ENCODE results near the gene S100A11. TPM values are rescaled to one million over a fixed set of nuclear protein-coding genes. Genes with fewer than 3 reads are reported as not detected.
A peak's percentile ranks its signal among the peaks of the same experiment; 100 is the strongest.

Gene S100A11
- polyA plus RNA-seq, 3 donors: 1,184 to 3,364 (median 2,621) TPM

DNA sequence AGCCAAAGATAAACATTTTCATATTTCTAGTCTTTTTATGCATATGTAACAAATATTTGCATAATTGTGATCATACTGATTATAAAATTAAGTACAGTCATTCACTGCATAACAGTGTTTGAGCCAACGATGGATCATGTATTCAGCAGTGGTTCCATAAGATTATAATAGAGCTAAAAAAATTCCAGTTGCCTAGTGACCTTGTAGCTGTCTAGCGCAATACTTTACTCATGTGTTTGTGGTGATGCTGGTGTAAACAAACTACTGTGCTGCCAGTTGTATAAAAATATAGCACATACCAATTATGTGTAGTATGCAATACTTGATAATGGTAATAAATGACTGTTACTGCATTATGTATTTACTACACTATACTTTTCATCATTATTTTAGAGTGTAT lies 41.0 kb downstream of the S100A11 start:
- Mint-ChIP-seq H3K27ac (peak overlapping the region in 1 of 7 donors; percentile 58), H3K36me3 (peaks cover 14 to 17% of the 10 kb centered on the region in 2 donors), H3K4me3 (no peak overlapping the region), H3K27me3 (ENCODE audit: low read depth in 3 of 3) (peaks cover 0 to 7% (median 5%) of the 10 kb centered on the region in 3 donors), H3K9me3 (peaks cover 0 to 5% (median 0%) of the 10 kb centered on the region in 7 donors), H3K4me1 (peaks cover 36% of the 10 kb centered on the region)
- Histone ChIP-seq H3K9me3 (replicated peaks in 1 of 2; ENCODE audit: control insufficient read depth in 1 of 2, insufficient read depth in 1 of 2, low read length in 2 of 2) (no peaks in the 10 kb centered on the region), H3K4me2 (replicated peaks; ENCODE audit: extremely low read depth, low read length, poor library complexity, severe bottlenecking) (no peak overlapping the region), H2AFZ (ENCODE audit: insufficient read depth, low read depth, low read length, poor library complexity, severe bottlenecking) (no peak overlapping the region), H3K27me3 (ENCODE audit: control insufficient read depth in 2 of 2, insufficient read depth in 2 of 2, low read length in 2 of 2) (no peaks in the 10 kb centered on the region), H3K9ac (ENCODE audit: insufficient read depth, low read length, poor library complexity, severe bottlenecking) (no peak overlapping the region), H4K20me1 (ENCODE audit: insufficient read depth, low read length) (peaks cover 21% of the 10 kb centered on the region), H3K4me3 (replicated peaks in 1 of 3; ENCODE audit: low read depth in 2 of 3, low read length in 3 of 3) (no peak overlapping the region), H3K4me1 (ENCODE audit: control insufficient read depth in 1 of 2, insufficient read depth in 2 of 2, low read length in 2 of 2) (peaks cover 29 to 34% of the 10 kb centered on the region in 2 donors), H3K36me3 (replicated peaks in 1 of 2; ENCODE audit: control insufficient read depth in 1 of 2, insufficient read depth in 2 of 2, low read length in 2 of 2) (peaks cover 0 to 2% of the 10 kb centered on the region in 2 donors), H3K27ac (ENCODE audit: low read depth in 1 of 2, low read length in 2 of 2) (no peak overlapping the region), H3K79me2 (ENCODE audit: insufficient read depth, low read length) (peaks cover 37% of the 10 kb centered on the region)
- intact Hi-C loops (cut with micrococcal nuclease): loop anchor here (2.0 to 10.0 kb wide), 3 partner anchors 61 to 381 kb away; partner anchors contain the start of gene SNX27 (in 1 of the 2)
- DNase-seq: peak in 1 of 3 donors; percentile 21
- no peak for TF ChIP-seq CTCF (IDR thresholded peaks at IDR 0.05)
- no CpG with 5 or more reads among the region's 2 CpGs for WGBS (ENCODE audit: insufficient coverage)

GRCh38 chr1:151994956-151995355 lies 41.8 kb downstream of the S100A11 start:
- intact Hi-C loops (cut with micrococcal nuclease): loop anchor here (2.0 to 10.0 kb wide), 4 partner anchors 42 to 380 kb away; partner anchors contain the start of genes S100A11 (in 2 of the 2) and SNX27 (in 1 of the 2)

More at GRCh38 chr1:151994956-151995355, 41.8 kb downstream of the S100A11 start:
- Histone ChIP-seq H3K4me1 (ENCODE audit: control insufficient read depth in 1 of 2, insufficient read depth in 2 of 2, low read length in 2 of 2) (peaks cover 31 to 35% of the 10 kb centered on the region in 2 donors), H3K4me2 (replicated peaks; ENCODE audit: extremely low read depth, low read length, poor library complexity, severe bottlenecking) (no peak overlapping the region), H3K27me3 (ENCODE audit: control insufficient read depth in 2 of 2, insufficient read depth in 2 of 2, low read length in 2 of 2) (no peaks in the 10 kb centered on the region), H3K27ac (ENCODE audit: low read depth in 1 of 2, low read length in 2 of 2) (no peak overlapping the region), H3K9ac (ENCODE audit: insufficient read depth, low read length, poor library complexity, severe bottlenecking) (no peak overlapping the region), H3K36me3 (replicated peaks in 1 of 2; ENCODE audit: control insufficient read depth in 1 of 2, insufficient read depth in 2 of 2, low read length in 2 of 2) (peaks cover 0 to 7% of the 10 kb centered on the region in 2 donors), H2AFZ (ENCODE audit: insufficient read depth, low read depth, low read length, poor library complexity, severe bottlenecking) (no peak overlapping the region), H3K79me2 (ENCODE audit: insufficient read depth, low read length) (peaks cover 45% of the 10 kb centered on the region), H4K20me1 (ENCODE audit: insufficient read depth, low read length) (peaks cover 29% of the 10 kb centered on the region), H3K9me3 (replicated peaks in 1 of 2; ENCODE audit: control insufficient read depth in 1 of 2, insufficient read depth in 1 of 2, low read length in 2 of 2) (no peaks in the 10 kb centered on the region), H3K4me3 (replicated peaks in 1 of 3; ENCODE audit: low read depth in 2 of 3, low read length in 3 of 3) (no peak overlapping the region)
- Mint-ChIP-seq H3K9me3 (peaks cover 0 to 5% (median 0%) of the 10 kb centered on the region in 7 donors), H3K36me3 (peaks cover 22% of the 10 kb centered on the region in 2 donors), H3K4me3 (peak overlapping the region in 1 of 2 donors; percentile 20), H3K27ac (peak overlapping the region in 6 of 7 donors; percentile 9 to 75 (median 50)), H3K27me3 (ENCODE audit: low read depth in 3 of 3) (peaks cover 0 to 5% (median 5%) of the 10 kb centered on the region in 3 donors), H3K4me1 (peaks cover 38% of the 10 kb centered on the region)
- DNase-seq: peak in 1 of 3 donors; percentile 25
- TF ChIP-seq CTCF (IDR thresholded peaks at IDR 0.05): no peak
- 50% methylated on average over 1 of the region's 6 CpGs for WGBS (ENCODE audit: insufficient coverage)

All from CD14-positive monocyte (primary cell).